GM21619 (cell line): ENCODE measurements around the gene NAGPA.

Experiments
- ATAC-seq: cut with Tn5 transposase; IDR thresholded peaks from one replicate; pipeline ENCODE4 v1.9.1; 2021; ENCODE audit not compliant: unreplicated experiment

The NAGPA gene

GRCh38 chr16:4979736-4980660 is 53.7 kb downstream of the NAGPA start:
- no peak for ATAC-seq

GRCh38 chr16:4979164-4979563 is 54.6 kb downstream of the NAGPA start:
- no peak for ATAC-seq

GRCh38 chr16:4976611-4977145 is 57.1 kb downstream of the NAGPA start:
- ATAC-seq = no peak

- ATAC-seq = peak; percentile 94
Observed at GRCh38 chr16:4976079-4976478, 57.7 kb downstream of the NAGPA start.
